K562 (cell line): ENCODE data around the gene ICAM2.
A peak's percentile ranks its signal among the peaks of the same experiment; 100 is the strongest.

Experiments used
- CHD2 ChIP-seq: IDR thresholded peaks from 2 replicates; pipeline ENCODE4 v1.6.1; 2011; ENCODE audit warnings: low read depth, low read length
- CTCF ChIP-seq, 3 experiments: IDR thresholded peaks in 2 of 3; conservative IDR thresholded peaks in 1 of 3; 2 replicates each; pipeline ENCODE4 v1.5.1; 2011 to 2012; ENCODE audit warnings: low read length in 3 of 3, mild to moderate bottlenecking in 3 of 3, control low read depth in 2 of 3, improper control_type of control experiment in 1 of 3, inconsistent platforms in 1 of 3, low read depth in 1 of 3, mixed read lengths in 1 of 3, moderate library complexity in 1 of 3; ENCODE audit not compliant: insufficient read depth in 2 of 3
- E2F3 ChIP-seq: fragments of 250-450 bp; sonication (Bioruptor Pico); IDR thresholded peaks from 2 replicates; pipeline ENCODE4 v1.4.0; 2020; ENCODE audit warnings: mild to moderate bottlenecking
- EZH2 ChIP-seq: IDR thresholded peaks from 2 replicates; pipeline ENCODE4 v1.6.1; 2012; ENCODE audit warnings: low read depth, mild to moderate bottlenecking, inconsistent platforms, low read length, borderline replicate concordance
- HDAC6 ChIP-seq: IDR thresholded peaks from 2 replicates; pipeline ENCODE4 v1.6.1; 2012; ENCODE audit warnings: low read depth, mild to moderate bottlenecking, control low read depth, inconsistent platforms, low read length, moderate library complexity
- KDM1A ChIP-seq, 2 experiments: fragments of 450-650 bp; IDR thresholded peaks; 2 replicates each; pipeline ENCODE4 v1.6.1; 2016; ENCODE audit warnings: mild to moderate bottlenecking in 2 of 2
- TRIM28 ChIP-seq: fragments of 450-650 bp; IDR thresholded peaks from 2 replicates; pipeline ENCODE4 v1.6.1; 2017
- ZBTB40 ChIP-seq, 2 experiments: fragments of 450-650 bp in 1 of 2; sonication (generic) in 1 of 2; formaldehyde crosslinking in 1 of 2; IDR thresholded peaks; 2 replicates each; pipeline versions ENCODE4 v1.7.1 to v1.9.0; 2016 to 2022; ENCODE audit warnings: inconsistent platforms in 1 of 2, mild to moderate bottlenecking in 1 of 2, missing genetic modification reagents in 1 of 2
- ZFP30 ChIP-seq: fragments of 250-450 bp; sonication (Bioruptor Pico); IDR thresholded peaks from 2 replicates; pipeline ENCODE4 v1.8.0; 2022; ENCODE audit warnings: moderate library complexity, mild to moderate bottlenecking, inconsistent platforms, borderline replicate concordance
- TF ChIP-seq, protein P1 (sequence below): fragments of 450-650 bp; IDR thresholded peaks from 2 replicates; pipeline ENCODE4 v1.6.1; 2017; ENCODE audit warnings: antibody characterized with exemption, mild to moderate bottlenecking

DNA sequence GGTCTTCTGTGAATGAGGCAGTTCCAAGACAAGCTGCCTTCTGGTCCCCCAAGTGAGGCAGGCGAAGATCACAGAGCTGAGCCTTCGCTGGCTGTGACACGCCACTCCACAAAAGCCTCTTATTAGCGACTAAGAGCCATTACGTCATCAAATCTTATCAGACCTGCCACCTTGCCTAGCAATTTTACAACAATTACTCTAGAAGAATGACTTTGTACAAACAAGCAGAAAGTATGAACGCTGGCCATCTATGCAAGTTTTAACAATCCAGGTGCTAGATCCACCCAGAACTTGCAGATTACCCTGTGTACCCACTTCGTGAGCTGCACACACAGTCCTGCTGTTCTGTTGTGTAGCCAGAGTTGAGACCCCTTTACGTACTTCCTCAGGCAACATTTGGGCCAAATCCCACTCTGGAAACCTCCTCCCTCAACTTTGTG is 3.8 kb upstream of the ICAM2 start:
- TF ChIP-seq ZFP30 (CRISPR knock-in tag) (no peak), CHD2 (no peak), CTCF (IDR thresholded peaks at IDR 0.05 in 2 of 3, conservative IDR thresholded peaks at IDR 0.05 in 1 of 3; ENCODE audit: insufficient read depth in 2 of 3, low read depth in 1 of 3, low read length in 3 of 3) (no peak), HDAC6 (no peak), EZH2 (no peak), TRIM28 (no peak), E2F3 (CRISPR knock-in tag) (no peak), KDM1A (IDR thresholded peaks at IDR 0.05) (peak in 1 of 2 experiments; percentile 55; a peak in 2 of 4 replicates), ZBTB40 (IDR thresholded peaks at IDR 0.05) (0 out of 2 replicates have a peak, but pooled peaks have one; percentile 42), ZBTB40 (CRISPR knock-in tag; IDR thresholded peaks at IDR 0.05) (no peak)
- TF ChIP-seq, protein P1, sequence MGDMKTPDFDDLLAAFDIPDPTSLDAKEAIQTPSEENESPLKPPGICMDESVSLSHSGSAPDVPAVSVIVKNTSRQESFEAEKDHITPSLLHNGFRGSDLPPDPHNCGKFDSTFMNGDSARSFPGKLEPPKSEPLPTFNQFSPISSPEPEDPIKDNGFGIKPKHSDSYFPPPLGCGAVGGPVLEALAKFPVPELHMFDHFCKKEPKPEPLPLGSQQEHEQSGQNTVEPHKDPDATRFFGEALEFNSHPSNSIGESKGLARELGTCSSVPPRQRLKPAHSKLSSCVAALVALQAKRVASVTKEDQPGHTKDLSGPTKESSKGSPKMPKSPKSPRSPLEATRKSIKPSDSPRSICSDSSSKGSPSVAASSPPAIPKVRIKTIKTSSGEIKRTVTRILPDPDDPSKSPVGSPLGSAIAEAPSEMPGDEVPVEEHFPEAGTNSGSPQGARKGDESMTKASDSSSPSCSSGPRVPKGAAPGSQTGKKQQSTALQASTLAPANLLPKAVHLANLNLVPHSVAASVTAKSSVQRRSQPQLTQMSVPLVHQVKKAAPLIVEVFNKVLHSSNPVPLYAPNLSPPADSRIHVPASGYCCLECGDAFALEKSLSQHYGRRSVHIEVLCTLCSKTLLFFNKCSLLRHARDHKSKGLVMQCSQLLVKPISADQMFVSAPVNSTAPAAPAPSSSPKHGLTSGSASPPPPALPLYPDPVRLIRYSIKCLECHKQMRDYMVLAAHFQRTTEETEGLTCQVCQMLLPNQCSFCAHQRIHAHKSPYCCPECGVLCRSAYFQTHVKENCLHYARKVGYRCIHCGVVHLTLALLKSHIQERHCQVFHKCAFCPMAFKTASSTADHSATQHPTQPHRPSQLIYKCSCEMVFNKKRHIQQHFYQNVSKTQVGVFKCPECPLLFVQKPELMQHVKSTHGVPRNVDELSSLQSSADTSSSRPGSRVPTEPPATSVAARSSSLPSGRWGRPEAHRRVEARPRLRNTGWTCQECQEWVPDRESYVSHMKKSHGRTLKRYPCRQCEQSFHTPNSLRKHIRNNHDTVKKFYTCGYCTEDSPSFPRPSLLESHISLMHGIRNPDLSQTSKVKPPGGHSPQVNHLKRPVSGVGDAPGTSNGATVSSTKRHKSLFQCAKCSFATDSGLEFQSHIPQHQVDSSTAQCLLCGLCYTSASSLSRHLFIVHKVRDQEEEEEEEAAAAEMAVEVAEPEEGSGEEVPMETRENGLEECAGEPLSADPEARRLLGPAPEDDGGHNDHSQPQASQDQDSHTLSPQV, result peak; percentile 77
